COLO829 (cell line): ENCODE data around the gene ZNF385D.
"Not testable (repeated sequence)": the region's sequence is repeated elsewhere in the genome, so short reads cannot be mapped to it uniquely, and the experiment has no call there.

Experiments used
- DNase-seq: peaks from one replicate; pipeline ENCODE4 v3.0.0; 2012; ENCODE audit warnings: low spot score

ZNF385D gene

GRCh38 chr3:21446945-21447475 lies 304.0 kb downstream of the ZNF385D start:
- DNase-seq: no peak

GRCh38 chr3:21446027-21446426 lies 305.0 kb downstream of the ZNF385D start:
- DNase-seq: no peak

GRCh38 chr3:21441821-21442220 lies 309.2 kb downstream of the ZNF385D start:
- DNase-seq: no peak

- no peak for DNase-seq
Measured at GRCh38 chr3:21436835-21437234, 314.2 kb downstream of the ZNF385D start.

- peak; percentile 2 for DNase-seq
Measured at GRCh38 chr3:21435871-21436270, 315.1 kb downstream of the ZNF385D start.

- DNase-seq: no peak
Measured at GRCh38 chr3:21434310-21434709, 316.7 kb downstream of the ZNF385D start.

- DNase-seq: no peak
Measured at GRCh38 chr3:21433751-21434150, 317.3 kb downstream of the ZNF385D start.

- no peak for DNase-seq
Measured at GRCh38 chr3:21426920-21427319, 324.1 kb downstream of the ZNF385D start.

GRCh38 chr3:21425715-21426114 lies 325.3 kb downstream of the ZNF385D start:
- DNase-seq: no peak

GRCh38 chr3:21421096-21421495 lies 329.9 kb downstream of the ZNF385D start:
- no peak for DNase-seq

- no peak for DNase-seq
Measured at GRCh38 chr3:21417991-21418390, 333.0 kb downstream of the ZNF385D start.

GRCh38 chr3:21414506-21414905 lies 336.5 kb downstream of the ZNF385D start:
- no peak for DNase-seq

- no peak for DNase-seq
Measured at GRCh38 chr3:21411058-21411457, 340.0 kb downstream of the ZNF385D start.

- DNase-seq: no peak
Measured at GRCh38 chr3:21409401-21409800, 341.6 kb downstream of the ZNF385D start.

- DNase-seq: no peak
Measured at GRCh38 chr3:21407743-21408142, 343.3 kb downstream of the ZNF385D start.

GRCh38 chr3:21405671-21406667 lies 345.0 kb downstream of the ZNF385D start:
- no peak for DNase-seq

GRCh38 chr3:21398461-21398860 lies 352.5 kb downstream of the ZNF385D start:
- DNase-seq: no peak

- DNase-seq: no peak
Measured at GRCh38 chr3:21393683-21394311, 357.2 kb downstream of the ZNF385D start.

- DNase-seq: no peak
Measured at GRCh38 chr3:21392526-21392925, 358.5 kb downstream of the ZNF385D start.

- DNase-seq: no peak
Measured at GRCh38 chr3:21390856-21391255, 360.2 kb downstream of the ZNF385D start.

- DNase-seq: no peak
Measured at GRCh38 chr3:21390136-21390535, 360.9 kb downstream of the ZNF385D start.

GRCh38 chr3:21387142-21387826 lies 363.7 kb downstream of the ZNF385D start:
- not testable (repeated sequence) for DNase-seq
